ENCODE measurements around the gene BHMT. TPM values are rescaled to one million over a fixed set of nuclear protein-coding genes. Genes with fewer than 3 reads are reported as not detected.

Gene BHMT
- total RNA-seq, 1 experiment from 2014 or later: not detected

DNA sequence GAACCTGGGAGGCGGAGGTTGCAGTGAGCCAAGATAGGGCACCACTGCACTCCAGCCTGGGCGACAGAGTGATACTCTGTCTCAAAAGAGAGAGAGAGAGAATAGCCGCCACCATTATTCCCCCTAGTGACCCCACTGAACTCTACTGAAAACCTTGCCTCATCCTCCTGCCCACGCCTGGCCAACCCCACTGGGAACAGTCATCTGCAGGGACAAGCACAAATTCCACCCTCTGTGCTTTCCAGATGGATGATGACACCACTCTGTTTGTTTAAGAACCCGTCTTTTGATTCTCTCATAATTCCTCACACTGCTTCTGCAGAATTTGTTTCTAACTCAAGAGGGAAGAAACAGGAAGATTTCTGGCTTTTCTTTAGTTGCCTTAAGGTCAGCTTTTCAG is 29.8 kb upstream of the BHMT start:
- Histone ChIP-seq H3K9me2 (ENCODE audit: insufficient read depth) (no peaks in the 10 kb centered on the region), H3K4me1 (replicated peaks; ENCODE audit: insufficient read depth) (no peaks in the 10 kb centered on the region), H3F3A (ENCODE audit: insufficient read depth, low read depth) (no peaks in the 10 kb centered on the region), H3K27ac (no peak overlapping the region), H4K20me1 (ENCODE audit: insufficient read depth) (no peaks in the 10 kb centered on the region), H2AFZ (no peak overlapping the region), H3K27me3 (ENCODE audit: insufficient read depth, low read depth) (no peaks in the 10 kb centered on the region), H3K79me2 (ENCODE audit: low read depth) (no peaks in the 10 kb centered on the region), H3K9me3 (ENCODE audit: insufficient read depth, low read depth) (no peaks in the 10 kb centered on the region), H3K36me3 (ENCODE audit: low read depth) (no peaks in the 10 kb centered on the region), H3K4me3 (no peak overlapping the region), H3K4me2 (no peak overlapping the region)
- intact Hi-C loops (cut with micrococcal nuclease; ENCODE audit: unreplicated experiment): no loop called here
- DNase-seq: no peak
- TF ChIP-seq, protein P1, sequence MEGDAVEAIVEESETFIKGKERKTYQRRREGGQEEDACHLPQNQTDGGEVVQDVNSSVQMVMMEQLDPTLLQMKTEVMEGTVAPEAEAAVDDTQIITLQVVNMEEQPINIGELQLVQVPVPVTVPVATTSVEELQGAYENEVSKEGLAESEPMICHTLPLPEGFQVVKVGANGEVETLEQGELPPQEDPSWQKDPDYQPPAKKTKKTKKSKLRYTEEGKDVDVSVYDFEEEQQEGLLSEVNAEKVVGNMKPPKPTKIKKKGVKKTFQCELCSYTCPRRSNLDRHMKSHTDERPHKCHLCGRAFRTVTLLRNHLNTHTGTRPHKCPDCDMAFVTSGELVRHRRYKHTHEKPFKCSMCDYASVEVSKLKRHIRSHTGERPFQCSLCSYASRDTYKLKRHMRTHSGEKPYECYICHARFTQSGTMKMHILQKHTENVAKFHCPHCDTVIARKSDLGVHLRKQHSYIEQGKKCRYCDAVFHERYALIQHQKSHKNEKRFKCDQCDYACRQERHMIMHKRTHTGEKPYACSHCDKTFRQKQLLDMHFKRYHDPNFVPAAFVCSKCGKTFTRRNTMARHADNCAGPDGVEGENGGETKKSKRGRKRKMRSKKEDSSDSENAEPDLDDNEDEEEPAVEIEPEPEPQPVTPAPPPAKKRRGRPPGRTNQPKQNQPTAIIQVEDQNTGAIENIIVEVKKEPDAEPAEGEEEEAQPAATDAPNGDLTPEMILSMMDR (conservative IDR thresholded peaks at IDR 0.05): no peak
- no peak for TF ChIP-seq EZH2 (IDR thresholded peaks at IDR 0.05; ENCODE audit: low read depth)
- ChIA-PET CTCF (no interaction called here), POLR2A (ENCODE audit: unreplicated experiment) (no interaction called here)
- no TSS peak for BruUV-seq (replicated peaks)

DNA sequence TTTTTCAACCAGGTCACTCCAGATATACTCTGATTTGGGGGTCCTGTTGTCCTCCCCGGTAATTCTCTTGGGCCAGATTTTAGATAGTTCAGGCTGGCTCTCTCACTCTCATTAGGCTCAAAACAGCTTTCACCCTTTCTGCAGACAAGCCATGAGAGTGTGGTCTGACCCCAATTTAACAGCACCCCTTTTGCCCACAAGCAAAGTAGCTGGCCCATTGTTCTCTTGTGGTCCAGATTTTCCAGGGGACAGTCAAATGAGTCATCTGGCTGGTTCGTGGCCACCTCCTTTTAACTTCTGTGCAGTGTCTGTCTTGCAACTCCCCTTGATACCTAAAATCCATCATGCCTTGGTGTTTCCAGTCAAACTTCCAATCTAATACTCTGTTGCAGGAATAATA is 25.5 kb upstream of the BHMT start:
- H3K36me3 ChIP-seq (ENCODE audit: low read depth): no peaks in the 10 kb centered on the region
- ChIA-PET CTCF (no interaction called here), POLR2A (ENCODE audit: unreplicated experiment) (no interaction called here)
- no peaks in the 10 kb centered on the region for H3K27me3 ChIP-seq (ENCODE audit: insufficient read depth, low read depth)
- H3K27ac ChIP-seq: no peak overlapping the region
- intact Hi-C loops (cut with micrococcal nuclease; ENCODE audit: unreplicated experiment): no loop called here
- H3F3A ChIP-seq (ENCODE audit: insufficient read depth, low read depth): no peaks in the 10 kb centered on the region
- no peaks in the 10 kb centered on the region for H3K9me3 ChIP-seq (ENCODE audit: insufficient read depth, low read depth)
- no peak overlapping the region for H3K4me3 ChIP-seq
- no peaks in the 10 kb centered on the region for H4K20me1 ChIP-seq (ENCODE audit: insufficient read depth)
- no peak for DNase-seq
- TF ChIP-seq, protein P1 (conservative IDR thresholded peaks at IDR 0.05): no peak
- TF ChIP-seq EZH2 (IDR thresholded peaks at IDR 0.05; ENCODE audit: low read depth): no peak
- H3K9me2 ChIP-seq (ENCODE audit: insufficient read depth): no peaks in the 10 kb centered on the region
- BruUV-seq (replicated peaks): no TSS peak
- H3K4me1 ChIP-seq (replicated peaks; ENCODE audit: insufficient read depth): no peaks in the 10 kb centered on the region
- H3K4me2 ChIP-seq: no peak overlapping the region
- H2AFZ ChIP-seq: no peak overlapping the region
- no peaks in the 10 kb centered on the region for H3K79me2 ChIP-seq (ENCODE audit: low read depth)

DNA sequence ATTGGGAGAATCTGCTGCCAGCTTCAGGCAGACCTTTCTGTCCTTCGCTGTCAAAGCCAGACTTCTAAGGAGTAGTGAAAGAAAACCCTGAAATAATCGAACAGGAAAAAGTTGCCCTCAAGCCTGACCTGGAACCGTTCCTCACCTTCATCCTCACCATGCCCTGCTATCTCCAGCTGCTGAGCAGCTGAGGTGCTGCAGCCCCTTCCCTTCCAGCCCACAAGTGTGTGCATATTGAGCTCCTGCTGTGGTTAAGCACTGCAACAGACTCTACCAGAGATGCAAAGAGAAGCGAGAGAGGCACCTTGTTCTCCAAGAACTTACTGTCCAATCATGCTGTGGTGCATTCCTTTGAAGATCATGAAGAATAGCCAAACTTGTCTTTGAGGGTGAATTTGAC is 23.1 kb upstream of the BHMT start:
- no peak overlapping the region for H3K4me3 ChIP-seq
- H3K36me3 ChIP-seq (ENCODE audit: low read depth): no peaks in the 10 kb centered on the region
- no peak for DNase-seq
- H2AFZ ChIP-seq: no peak overlapping the region
- intact Hi-C loops (cut with micrococcal nuclease; ENCODE audit: unreplicated experiment): no loop called here
- no peaks in the 10 kb centered on the region for H3F3A ChIP-seq (ENCODE audit: insufficient read depth, low read depth)
- H3K27me3 ChIP-seq (ENCODE audit: insufficient read depth, low read depth): no peaks in the 10 kb centered on the region
- H3K79me2 ChIP-seq (ENCODE audit: low read depth): no peaks in the 10 kb centered on the region
- H3K9me2 ChIP-seq (ENCODE audit: insufficient read depth): no peaks in the 10 kb centered on the region
- TF ChIP-seq, protein P1 (conservative IDR thresholded peaks at IDR 0.05): no peak
- no peak for TF ChIP-seq EZH2 (IDR thresholded peaks at IDR 0.05; ENCODE audit: low read depth)
- H3K27ac ChIP-seq: no peak overlapping the region
- H3K4me2 ChIP-seq: no peak overlapping the region
- BruUV-seq (replicated peaks): no TSS peak
- CTCF ChIA-PET: no interaction called here
- H4K20me1 ChIP-seq (ENCODE audit: insufficient read depth): no peaks in the 10 kb centered on the region
- no peaks in the 10 kb centered on the region for H3K9me3 ChIP-seq (ENCODE audit: insufficient read depth, low read depth)
- POLR2A ChIA-PET (ENCODE audit: unreplicated experiment): no interaction called here
- H3K4me1 ChIP-seq (replicated peaks; ENCODE audit: insufficient read depth): no peaks in the 10 kb centered on the region
